ENCODE measurements around the gene PVALB.

DNA sequence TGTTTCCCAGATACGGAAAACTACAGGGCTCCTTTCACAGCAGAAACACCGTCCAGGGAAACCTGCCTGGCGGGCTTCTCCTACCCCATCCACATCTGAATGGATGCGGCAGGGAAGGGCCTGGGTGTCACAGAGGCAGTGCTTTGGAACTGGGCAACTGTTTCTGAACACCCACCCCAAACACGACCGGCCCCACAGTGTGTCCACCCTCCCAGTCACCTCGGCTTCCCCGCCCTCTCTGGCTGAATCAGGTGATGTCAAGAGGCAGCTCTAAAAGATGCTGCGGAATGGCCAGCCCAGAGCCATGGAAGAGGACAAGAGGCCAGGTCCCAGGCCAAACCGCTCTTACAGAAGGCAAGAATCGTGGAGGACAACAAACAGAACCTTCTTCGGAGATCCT is 62.9 kb downstream of the PVALB start:
- TF ChIP-seq, protein P1, sequence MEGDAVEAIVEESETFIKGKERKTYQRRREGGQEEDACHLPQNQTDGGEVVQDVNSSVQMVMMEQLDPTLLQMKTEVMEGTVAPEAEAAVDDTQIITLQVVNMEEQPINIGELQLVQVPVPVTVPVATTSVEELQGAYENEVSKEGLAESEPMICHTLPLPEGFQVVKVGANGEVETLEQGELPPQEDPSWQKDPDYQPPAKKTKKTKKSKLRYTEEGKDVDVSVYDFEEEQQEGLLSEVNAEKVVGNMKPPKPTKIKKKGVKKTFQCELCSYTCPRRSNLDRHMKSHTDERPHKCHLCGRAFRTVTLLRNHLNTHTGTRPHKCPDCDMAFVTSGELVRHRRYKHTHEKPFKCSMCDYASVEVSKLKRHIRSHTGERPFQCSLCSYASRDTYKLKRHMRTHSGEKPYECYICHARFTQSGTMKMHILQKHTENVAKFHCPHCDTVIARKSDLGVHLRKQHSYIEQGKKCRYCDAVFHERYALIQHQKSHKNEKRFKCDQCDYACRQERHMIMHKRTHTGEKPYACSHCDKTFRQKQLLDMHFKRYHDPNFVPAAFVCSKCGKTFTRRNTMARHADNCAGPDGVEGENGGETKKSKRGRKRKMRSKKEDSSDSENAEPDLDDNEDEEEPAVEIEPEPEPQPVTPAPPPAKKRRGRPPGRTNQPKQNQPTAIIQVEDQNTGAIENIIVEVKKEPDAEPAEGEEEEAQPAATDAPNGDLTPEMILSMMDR (IDR thresholded peaks at IDR 0.05) = no peak
- TF ChIP-seq POLR2A (IDR thresholded peaks at IDR 0.05; ENCODE audit: low read depth) (no peak), POLR2AphosphoS5 (IDR thresholded peaks at IDR 0.05) (no peak)
